Stimulated activated CD8-positive, alpha-beta memory T cell treated with anti-CD3 and anti-CD28 coated beads, Interleukin-7, amount 100 ng/mL, for 1 hour (primary cell): ENCODE data around the gene CAMK2G.

Source experiments
- DNase-seq, 2 donors: peaks; one replicate each; pipeline ENCODE4 v3.0.0-alpha.2; 2020; ENCODE audit warnings: low read depth in 2 of 2

Gene CAMK2G

DNA sequence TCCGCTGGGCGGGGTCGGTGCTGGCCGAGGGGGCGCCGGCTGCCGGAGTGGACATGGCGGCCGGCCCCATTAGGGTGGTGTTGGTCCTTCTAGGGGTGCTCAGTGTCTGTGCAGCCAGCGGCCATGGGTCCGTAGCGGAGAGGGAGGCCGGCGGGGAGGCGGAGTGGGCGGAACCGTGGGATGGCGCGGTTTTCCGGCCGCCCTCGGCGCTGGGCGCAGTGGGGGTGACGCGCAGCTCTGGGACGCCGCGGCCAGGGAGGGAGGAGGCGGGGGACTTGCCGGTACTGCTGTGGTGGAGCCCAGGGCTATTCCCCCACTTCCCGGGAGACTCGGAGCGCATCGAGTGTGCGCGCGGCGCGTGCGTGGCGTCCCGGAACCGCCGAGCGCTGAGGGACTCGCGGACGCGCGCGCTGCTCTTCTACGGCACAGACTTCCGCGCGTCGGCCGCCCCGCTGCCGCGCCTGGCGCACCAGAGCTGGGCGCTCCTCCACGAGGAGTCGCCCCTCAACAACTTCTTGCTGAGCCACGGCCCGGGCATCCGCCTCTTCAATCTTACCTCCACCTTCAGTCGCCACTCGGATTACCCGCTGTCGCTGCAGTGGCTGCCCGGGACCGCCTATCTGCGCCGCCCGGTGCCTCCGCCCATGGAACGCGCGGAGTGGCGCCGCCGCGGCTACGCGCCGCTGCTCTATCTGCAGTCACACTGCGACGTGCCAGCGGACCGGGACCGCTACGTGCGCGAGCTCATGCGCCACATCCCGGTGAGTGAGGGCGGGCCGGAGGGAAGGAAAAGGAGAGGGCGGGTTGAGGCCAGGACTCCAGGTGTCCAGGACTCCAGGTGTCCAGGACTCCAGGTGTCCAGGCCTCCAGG, 101.8 kb downstream of the CAMK2G start:
- peak; percentile 53 to 55 for DNase-seq

DNA sequence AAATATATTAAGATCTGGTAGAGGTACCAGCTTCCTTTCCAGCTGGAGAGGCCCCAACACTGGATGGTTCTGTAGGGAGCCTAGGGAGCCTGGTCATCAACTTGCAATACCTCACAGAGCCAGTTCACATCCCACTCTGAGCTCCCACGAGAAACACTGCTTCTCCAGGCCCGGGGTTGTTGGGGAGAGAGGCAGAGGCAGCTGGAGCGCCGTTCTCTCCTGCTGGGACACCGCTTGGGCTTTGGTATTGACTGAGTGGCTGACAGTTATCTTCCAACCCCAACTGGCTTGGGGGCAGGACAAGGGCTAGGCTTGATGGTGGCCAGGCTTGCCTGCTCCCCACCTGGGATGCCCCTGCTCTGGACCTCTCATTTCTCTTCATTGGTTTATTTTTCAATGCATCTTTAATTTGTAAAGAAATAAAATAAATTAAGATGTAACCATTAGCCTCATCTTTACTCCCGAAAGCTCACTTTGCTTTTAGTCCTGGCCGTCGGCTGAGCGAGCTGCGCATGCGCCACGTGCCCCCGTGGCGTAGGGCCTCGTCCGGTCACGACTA, 102.6 kb downstream of the CAMK2G start:
- DNase-seq, result peak; percentile 50 to 68

DNA sequence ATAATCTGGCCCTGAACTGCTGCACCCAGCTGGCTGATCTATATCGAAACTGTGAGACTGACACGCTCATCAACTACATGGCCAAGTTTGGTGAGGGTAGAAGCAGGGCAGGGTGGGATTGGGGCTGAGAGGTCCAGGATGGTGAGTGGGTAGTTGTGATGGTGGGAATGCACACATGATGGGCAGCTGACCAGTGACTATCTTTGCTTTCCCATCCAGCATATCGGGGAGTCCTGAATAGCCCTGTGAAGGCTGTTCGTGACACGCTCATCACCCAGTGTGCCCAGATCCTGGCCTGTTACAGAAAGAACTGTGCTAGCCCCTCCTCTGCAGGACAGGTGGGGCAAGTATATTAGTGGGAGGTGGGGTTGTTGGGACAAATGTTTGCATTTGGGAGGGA, 105.0 kb downstream of the CAMK2G start:
- DNase-seq, result no peak

DNA sequence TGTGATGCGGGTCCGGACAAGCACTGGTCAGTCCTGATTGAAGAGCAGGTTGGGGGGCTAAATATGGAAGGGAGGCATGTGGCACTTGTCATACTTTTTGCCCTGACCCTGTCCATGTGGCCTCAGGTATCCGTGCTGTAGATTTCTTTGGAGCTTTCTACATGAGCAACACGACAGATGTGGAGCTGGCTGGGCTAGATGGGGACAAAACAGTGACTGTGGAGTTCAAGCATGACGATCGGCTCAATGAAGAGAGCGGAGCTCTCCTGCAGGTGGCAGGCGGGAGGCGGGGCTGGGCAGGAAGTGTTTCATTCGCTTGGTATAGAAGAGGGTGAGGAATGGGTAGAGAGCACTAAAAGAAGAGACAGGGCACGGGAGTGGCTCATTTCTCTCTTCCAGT, 105.5 kb downstream of the CAMK2G start:
- peak in 1 of 2 donors; percentile 37 for DNase-seq

DNA sequence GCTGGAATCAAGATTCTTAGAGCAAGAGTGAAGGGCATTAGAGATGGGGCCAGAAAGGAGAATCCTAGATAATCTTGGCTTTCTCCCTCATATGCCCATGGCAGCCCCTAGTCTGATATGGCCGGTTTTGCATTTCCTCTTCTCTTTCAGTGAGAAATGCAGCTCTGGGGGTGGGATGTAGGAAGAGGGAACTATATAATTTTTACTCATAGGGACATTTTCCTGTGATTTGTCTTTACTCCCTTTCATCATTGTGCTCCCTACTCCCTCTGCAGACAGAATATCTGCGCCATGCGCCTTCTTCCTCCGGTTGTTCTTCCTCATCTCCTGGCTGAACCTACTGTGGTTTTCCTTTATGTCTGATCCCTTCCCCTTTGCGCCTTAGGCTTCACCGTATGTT, 109.3 kb downstream of the CAMK2G start:
- DNase-seq, result no peak

DNA sequence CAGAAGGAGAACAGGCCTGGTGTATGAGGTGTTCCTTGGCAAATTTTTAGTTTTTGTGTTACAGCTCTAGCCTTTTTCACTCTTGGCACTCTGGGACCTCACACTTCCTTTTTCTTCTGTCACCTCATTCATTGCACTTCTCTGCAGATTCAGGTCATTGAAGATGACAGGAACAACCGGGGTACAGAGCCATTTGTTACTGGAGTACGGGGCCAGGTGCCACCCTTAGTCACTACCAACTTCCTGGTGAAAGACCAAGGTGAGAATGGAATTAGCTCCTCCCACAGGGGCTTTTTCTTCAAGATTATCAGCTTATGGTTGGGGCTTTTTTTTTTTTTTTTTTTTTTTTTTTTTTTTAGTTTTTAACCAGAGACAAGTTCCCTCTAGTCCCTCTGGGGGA, 111.0 kb downstream of the CAMK2G start:
- no peak for DNase-seq

DNA sequence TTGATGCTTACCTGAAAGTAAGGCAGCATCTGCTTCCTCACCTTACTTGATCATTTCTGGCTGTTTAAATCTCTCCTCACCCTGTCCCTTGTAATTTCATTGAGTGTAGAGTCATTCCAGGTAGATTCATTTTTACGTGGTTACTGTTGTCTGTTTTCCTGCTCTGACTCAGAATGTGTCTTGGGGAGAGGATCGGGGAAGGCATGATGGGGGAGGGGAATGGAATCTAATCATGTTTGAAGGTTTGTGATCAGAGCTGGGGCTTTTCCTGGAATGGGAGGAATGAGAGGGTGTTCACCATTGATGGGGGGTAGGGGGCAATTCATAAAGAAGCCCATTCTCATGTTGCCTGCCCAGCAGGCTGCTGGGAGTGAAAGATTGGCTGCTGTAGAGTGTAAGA, 111.4 kb downstream of the CAMK2G start:
- DNase-seq, result no peak
